Large intestine (tissue), 3 donors: ENCODE measurements around the gene PTPRN2. TPM values are rescaled to one million over a fixed set of nuclear protein-coding genes. Genes with fewer than 3 reads are reported as not detected.
"Not testable (repeated sequence)": the region's sequence is repeated elsewhere in the genome, so short reads cannot be mapped to it uniquely, and the experiment has no call there.

ENCODE experiments used
- DNase-seq, 2 donors: peaks; one replicate each; pipeline versions ENCODE4 v3.0.0 to v3.0.0-alpha.2; 2013
- H3K27ac ChIP-seq: one replicate; pipeline ENCODE4 v1.5.1; 2013; ENCODE audit warnings: low read length
- H3K27me3 ChIP-seq: 2 replicates; pipeline ENCODE4 v1.6.1; 2013; ENCODE audit warnings: low read length; ENCODE audit not compliant: control insufficient read depth, insufficient read depth
- H3K36me3 ChIP-seq: 2 replicates; pipeline ENCODE4 v1.6.1; 2013; ENCODE audit warnings: low read length; ENCODE audit not compliant: control insufficient read depth, insufficient read depth
- H3K4me1 ChIP-seq: one replicate; pipeline ENCODE4 v1.6.1; 2013; ENCODE audit warnings: low read length; ENCODE audit not compliant: control insufficient read depth, insufficient read depth
- H3K4me3 ChIP-seq: one replicate; pipeline ENCODE4 v1.5.1; 2013; ENCODE audit warnings: low read length
- H3K9me3 ChIP-seq: one replicate; pipeline ENCODE4 v1.6.1; 2013; ENCODE audit warnings: mild to moderate bottlenecking, low read depth, low read length, moderate library complexity; ENCODE audit not compliant: control insufficient read depth
- WGBS: methylation state at CpG from one replicate; pipeline ENCODE4 v1.1.5; 2013; ENCODE audit warnings: low lambda C conversion rate; ENCODE audit not compliant: insufficient coverage; 5-methylcytosine and 5-hydroxymethylcytosine counted together
- polyA plus RNA-seq: library from polyadenylated mRNA; unstranded; fragments of 120-200 nt; gene quantifications from one replicate; pipeline ENCODE4 v1.2.1, GENCODE V29; 2013

The PTPRN2 gene
- polyA plus RNA-seq, 1 donor = 13.4 TPM

DNA sequence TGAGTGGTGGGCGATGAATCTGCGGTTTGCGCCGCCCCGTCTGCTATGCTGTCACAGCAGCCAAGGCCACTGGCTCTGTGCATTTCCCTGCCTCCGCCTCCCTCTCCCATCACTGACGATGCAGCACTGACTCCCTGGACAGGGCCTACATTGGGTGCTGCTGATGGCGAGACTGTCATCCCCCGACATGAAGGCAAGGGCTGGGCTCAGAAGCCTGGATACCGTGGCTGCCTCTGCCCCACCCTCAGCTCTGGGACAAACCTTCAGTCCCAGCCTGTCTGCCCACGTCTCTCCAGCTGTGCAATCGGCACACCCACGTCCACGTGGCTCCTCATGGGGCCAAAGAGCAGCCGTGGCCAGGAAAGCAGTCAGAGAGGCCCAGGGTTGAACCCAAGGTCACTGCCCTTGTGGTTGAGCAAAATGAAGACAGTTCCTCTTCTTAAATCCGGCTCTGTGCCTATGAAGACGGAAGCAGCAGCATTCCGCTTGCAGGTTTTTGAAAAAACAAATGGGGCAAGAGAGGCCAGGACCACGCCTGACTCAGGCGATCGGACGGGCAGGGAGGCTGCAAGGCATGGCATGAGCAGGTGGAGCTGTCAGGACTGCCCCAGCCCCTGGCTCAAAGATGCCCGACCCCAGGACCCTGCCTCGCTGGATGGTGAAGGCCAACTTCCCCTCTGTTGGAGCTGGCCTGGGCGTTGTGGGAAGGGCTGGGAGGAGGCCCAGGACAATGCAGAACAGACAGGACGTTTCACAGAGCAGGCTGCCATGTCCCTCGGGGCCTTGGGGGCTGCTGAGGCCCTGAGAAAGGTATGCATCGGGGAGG lies 733.3 kb downstream of the PTPRN2 start:
- no peak overlapping the region for H3K4me3 ChIP-seq
- no CpG with 5 or more reads among the region's 28 CpGs for WGBS
- no peaks in the 10 kb centered on the region for H3K4me1 ChIP-seq
- DNase-seq = peak; percentile 12 to 24
- no peaks in the 10 kb centered on the region for H3K36me3 ChIP-seq
- no peaks in the 10 kb centered on the region for H3K27me3 ChIP-seq
- peaks cover 22% of the 10 kb centered on the region for H3K9me3 ChIP-seq
- H3K27ac ChIP-seq = no peak overlapping the region

DNA sequence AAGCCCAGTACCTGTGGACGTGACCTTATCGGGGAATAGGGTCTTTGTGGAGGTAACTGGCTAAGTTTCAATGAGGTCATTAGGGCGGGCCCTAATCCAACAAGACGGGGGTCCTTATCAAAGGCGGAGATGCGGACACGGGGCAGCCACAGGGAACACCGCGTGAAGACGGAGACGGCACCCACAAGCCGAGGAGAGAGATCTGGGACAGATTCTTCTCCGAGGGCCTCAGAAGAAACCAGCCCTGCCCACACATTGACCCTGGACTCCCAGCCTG lies 733.9 kb downstream of the PTPRN2 start:
- Histone ChIP-seq H3K4me1 (no peaks in the 10 kb centered on the region), H3K27me3 (no peaks in the 10 kb centered on the region), H3K36me3 (no peaks in the 10 kb centered on the region), H3K4me3 (no peak overlapping the region), H3K9me3 (peaks cover 27% of the 10 kb centered on the region), H3K27ac (no peak overlapping the region)
- 100% methylated on average over 1 of the region's 13 CpGs for WGBS
- no peak for DNase-seq

DNA sequence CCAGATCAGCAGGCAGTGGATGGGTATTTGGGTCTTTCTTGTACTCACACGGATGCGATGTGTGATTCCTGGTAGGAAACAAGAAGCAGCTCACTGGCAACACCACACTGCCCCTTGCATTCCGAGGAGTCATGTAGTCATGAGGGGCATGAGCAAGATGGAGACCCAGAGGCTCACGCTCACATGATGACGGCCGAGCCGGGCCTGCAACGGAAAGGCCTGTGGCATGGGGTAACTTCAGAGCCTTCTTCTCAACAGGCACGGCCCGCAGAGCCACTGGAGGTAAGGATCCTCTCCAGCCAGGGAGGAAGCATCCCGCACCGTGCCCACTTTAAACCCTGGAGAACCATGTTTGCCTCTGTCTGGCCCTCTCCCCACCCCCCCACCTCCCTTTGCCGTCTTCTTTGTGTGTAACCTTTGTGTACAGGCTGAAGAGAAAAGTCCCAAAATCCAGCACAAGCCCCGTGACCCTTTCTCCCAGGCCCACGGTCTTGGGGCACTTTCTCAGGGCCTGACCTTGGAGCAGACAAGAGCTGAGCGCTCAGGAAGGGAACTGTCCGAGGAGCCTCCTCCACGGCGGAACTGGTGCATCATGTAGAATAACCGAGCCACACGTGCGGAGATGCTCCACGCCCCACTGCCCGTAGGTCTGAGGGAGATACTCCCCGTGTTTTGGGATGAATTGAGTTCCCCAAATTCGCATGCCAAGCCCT lies 734.4 kb downstream of the PTPRN2 start:
- no peak overlapping the region for H3K4me3 ChIP-seq
- no CpG with 5 or more reads among the region's 26 CpGs for WGBS
- no peaks in the 10 kb centered on the region for H3K36me3 ChIP-seq
- H3K9me3 ChIP-seq = peaks cover 31% of the 10 kb centered on the region
- no peaks in the 10 kb centered on the region for H3K4me1 ChIP-seq
- H3K27me3 ChIP-seq = no peaks in the 10 kb centered on the region
- no peak for DNase-seq
- H3K27ac ChIP-seq = no peak overlapping the region

DNA sequence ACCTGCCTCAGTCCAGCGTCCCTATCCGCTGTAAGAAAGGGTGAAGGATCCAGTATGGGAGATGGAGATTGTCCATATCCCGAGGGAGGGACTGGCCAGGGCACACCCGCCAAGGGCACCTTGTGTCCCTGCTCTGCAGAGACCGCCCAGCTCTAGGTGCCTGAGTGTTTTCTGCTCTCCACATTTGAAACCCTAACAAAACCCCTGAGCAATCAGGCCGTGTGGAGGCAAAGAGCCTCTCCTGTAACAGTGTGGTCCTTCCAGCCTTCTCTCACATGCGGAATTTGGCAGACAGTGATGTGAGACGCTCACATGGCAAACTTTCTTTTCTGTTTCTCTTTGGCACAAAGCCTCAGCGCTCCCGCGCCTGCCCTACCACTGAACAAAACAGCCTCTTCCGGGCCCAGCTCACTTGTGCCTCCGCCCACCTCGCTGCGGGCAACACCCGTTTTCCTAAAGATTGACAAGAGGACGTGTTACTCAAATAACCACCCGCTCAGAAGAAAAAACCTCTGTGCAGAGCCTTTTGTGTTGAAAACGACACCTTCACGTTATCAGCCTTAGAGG lies 736.0 kb downstream of the PTPRN2 start:
- Histone ChIP-seq H3K27ac (no peak overlapping the region), H3K9me3 (peaks cover 31% of the 10 kb centered on the region), H3K4me1 (no peaks in the 10 kb centered on the region), H3K27me3 (no peaks in the 10 kb centered on the region), H3K4me3 (no peak overlapping the region), H3K36me3 (no peaks in the 10 kb centered on the region)
- peak; percentile 16 to 20 for DNase-seq
- WGBS = no CpG with 5 or more reads among the region's 20 CpGs

DNA sequence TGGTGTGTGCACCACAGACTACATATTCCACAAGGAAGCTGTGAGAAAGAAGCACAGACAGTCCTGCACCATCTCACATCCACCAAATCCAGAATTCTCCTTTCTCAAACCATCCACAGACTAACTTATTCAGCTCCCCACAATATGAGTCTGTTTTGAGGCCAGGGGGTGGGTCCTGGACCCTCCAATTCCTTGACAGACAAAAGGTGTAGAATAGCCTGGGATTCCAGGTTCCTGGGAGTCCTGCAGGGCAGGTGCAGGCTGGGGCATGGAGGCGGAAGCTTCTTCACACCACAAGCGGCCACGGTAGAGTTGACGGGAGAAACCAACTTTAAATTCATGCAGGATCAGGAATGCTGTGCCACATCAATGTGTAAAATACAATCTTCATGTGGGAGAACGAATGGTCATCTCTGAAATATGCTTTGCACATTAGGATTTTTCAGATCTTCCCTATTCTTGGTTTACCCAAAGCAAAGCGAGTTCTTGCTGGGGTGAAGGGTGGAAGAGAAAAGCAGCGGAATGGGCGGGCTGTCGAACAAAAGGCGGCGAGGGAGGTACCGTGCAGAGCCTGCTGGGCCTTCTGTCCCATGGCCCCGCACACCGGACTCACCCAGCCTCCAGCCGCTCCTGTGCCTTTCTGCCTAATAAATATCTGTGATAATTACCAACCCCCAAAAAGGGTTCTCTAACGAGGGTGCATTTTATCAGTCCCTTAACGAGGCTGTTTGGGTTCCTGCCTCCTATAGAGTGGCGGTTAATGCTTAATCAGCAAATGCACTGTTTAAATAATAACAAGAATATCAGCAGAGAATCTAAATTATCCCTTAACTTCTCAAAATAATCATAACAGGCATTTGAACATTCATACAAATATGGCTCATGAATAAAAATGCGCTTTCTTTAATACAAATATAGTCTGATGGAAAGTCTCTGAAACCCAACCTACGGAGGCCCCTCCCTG lies 736.9 kb downstream of the PTPRN2 start:
- H3K27ac ChIP-seq = no peak overlapping the region
- DNase-seq = no peak
- H3K4me3 ChIP-seq = no peak overlapping the region
- WGBS = no CpG with 5 or more reads among the region's 20 CpGs
- H3K36me3 ChIP-seq = no peaks in the 10 kb centered on the region
- H3K4me1 ChIP-seq = no peaks in the 10 kb centered on the region
- peaks cover 31% of the 10 kb centered on the region for H3K9me3 ChIP-seq
- no peaks in the 10 kb centered on the region for H3K27me3 ChIP-seq

DNA sequence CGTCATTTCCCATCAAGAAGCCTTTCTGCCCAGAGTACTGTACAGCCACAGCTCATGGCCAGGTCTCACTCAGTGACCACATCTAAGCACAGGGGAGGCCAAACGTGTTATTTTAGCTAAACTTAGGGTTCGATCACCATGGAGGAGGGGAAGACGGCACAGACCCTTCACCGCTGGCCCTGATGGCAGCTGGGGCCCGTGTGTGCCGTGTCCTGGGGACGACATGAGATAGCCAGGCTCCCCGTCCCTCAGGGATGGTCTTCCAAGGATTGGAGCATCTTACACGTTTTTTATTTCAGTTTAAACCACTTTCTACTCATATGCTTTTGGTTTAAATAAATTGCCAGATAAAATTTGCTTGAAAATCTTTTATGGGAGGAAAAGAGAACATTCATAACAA lies 737.9 kb downstream of the PTPRN2 start:
- H3K36me3 ChIP-seq = no peaks in the 10 kb centered on the region
- no peaks in the 10 kb centered on the region for H3K4me1 ChIP-seq
- H3K4me3 ChIP-seq = no peak overlapping the region
- WGBS = 100% methylated on average over 1 of the region's 10 CpGs
- DNase-seq = no peak
- no peaks in the 10 kb centered on the region for H3K27me3 ChIP-seq
- H3K27ac ChIP-seq = no peak overlapping the region
- peaks cover 27% of the 10 kb centered on the region for H3K9me3 ChIP-seq

DNA sequence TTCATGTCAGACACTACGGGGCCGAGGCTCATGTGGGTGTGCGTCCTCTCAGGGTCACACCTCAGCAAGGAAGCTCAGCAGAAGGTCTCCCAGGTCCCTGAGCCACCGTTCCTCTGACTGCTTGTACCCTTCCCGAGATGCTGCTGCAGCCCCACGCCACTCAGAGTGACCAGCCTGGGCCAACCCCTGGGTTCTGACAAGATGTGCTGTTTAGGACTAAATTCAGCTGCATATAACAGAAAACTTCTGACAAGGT lies 738.4 kb downstream of the PTPRN2 start:
- WGBS = no CpG with 5 or more reads among the region's 6 CpGs

DNA sequence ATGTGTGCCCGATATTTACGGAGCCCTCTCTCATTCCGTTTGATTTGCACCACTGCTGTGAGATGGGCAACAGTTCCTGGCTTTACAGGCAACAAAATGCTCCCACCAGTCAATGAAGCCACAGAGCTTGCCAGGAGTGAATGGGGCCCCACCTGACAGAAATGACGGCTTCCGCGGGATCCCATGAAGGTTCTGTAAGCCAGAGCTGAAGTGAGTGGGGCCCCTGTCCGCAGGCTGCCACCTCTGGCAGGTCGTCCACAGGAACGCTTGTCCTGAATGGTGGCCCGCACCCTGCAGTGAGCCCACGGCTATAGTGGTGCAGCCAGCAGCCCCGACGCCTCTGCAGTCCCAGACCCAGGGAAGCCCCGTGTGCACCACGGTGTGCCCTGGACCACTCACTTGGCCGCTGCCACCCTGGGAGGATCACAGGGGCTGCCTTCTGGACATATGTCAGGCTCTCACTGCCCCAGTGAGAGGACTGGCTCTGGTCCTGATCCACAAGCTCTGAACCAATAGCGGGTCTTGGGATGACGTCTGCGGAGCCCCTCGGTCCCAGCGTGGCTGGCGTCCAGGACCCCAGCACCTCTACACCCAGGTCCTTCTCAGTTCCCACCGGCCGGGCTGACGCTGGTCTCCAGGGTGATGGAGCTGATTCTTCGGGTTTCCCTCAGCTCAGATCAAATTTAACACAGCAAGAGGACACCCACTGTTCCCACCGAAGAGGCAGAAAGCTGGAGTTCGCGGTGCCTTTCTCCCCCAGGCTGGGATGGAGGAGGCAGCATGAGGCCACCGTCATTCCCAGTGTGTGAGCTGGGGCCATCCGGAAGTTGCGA lies 738.9 kb downstream of the PTPRN2 start:
- no peak overlapping the region for H3K27ac ChIP-seq
- H3K27me3 ChIP-seq = no peaks in the 10 kb centered on the region
- no peaks in the 10 kb centered on the region for H3K36me3 ChIP-seq
- no peak overlapping the region for H3K4me3 ChIP-seq
- no peaks in the 10 kb centered on the region for H3K4me1 ChIP-seq
- no peak for DNase-seq
- no CpG with 5 or more reads among the region's 32 CpGs for WGBS
- peaks cover 27% of the 10 kb centered on the region for H3K9me3 ChIP-seq

More for the DNA sequence above, 738.4 kb downstream of the PTPRN2 start:
- no peaks in the 10 kb centered on the region for H3K36me3 ChIP-seq
- H3K9me3 ChIP-seq = peaks cover 27% of the 10 kb centered on the region
- no peaks in the 10 kb centered on the region for H3K27me3 ChIP-seq
- H3K4me3 ChIP-seq = no peak overlapping the region
- no peak for DNase-seq
- H3K27ac ChIP-seq = no peak overlapping the region
- no peaks in the 10 kb centered on the region for H3K4me1 ChIP-seq

DNA sequence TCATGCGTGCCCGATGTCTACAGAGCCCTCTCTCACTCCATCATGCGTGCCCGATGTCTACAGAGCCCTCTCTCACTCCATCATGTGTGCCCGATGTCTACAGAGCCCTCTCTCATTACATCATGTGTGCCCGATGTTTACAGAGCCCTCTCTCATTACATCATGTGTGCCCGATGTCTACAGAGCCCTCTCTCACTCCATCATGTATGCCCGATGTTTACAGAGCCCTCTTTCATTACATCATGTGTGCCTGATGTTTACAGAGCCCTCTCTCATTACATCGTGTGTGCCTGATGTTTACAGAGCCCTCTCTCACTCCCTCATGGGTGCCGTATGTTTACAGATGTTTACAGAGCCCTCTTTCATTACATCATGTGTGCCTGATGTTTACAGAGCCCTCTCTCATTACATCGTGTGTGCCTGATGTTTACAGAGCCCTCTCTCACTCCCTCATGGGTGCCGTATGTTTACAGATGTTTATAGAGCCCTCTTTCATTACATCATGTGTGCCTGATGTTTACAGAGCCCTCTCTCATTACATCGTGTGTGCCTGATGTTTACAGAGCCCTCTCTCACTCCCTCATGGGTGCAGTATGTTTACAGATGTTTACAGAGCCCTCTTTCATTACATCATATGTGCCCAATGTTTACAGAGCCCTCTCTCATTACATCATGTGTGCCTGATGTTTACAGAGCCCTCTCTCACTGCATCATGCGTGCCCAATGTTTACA lies 739.7 kb downstream of the PTPRN2 start:
- whole genome bisulfite sequencing = no CpG with 5 or more reads among the region's 14 CpGs
- not testable (repeated sequence) for H3K36me3 ChIP-seq, H3K27me3 ChIP-seq, H3K4me1 ChIP-seq, H3K4me3 ChIP-seq, H3K27ac ChIP-seq, DNase-seq
- peaks cover 21% of the 10 kb centered on the region for H3K9me3 ChIP-seq
